ENCODE results near the gene MTCH1.

DNA sequence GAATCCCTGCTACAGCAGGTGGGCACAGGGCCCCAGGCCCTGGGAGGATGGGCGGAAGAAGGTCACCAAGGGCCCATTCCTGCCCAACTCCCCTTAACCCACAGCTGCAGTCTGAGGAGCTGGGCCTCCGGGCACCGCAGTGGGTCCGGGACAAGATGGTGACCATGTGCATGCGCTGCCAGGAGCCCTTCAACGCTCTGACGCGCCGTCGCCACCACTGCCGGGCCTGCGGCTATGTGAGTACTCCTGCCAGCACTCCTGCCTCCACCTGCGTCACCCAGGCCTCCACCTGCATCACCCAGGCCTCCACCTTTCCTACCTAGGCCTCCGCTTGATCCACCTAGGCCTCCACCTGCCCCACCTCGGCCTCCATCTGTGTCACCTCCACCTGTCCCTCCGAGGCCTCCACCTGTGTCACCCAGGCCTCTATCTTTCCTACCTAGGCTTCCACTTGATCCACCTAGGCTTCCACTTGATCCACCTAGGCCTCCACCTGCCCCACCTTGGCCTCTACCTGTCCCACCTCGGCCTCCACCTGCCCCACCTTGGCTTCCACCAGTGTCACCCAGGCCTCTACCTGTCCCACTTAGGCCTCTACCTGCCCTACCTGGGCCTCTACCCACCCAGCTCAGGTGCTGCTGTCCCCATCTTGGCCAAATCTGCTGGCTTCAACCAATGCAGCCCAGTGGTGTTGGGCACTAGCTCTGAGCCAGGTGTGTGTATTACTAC is 36.3 kb upstream of the MTCH1 start:
- TF ChIP-seq EZH2 (IDR thresholded peaks at IDR 0.05; ENCODE audit: borderline replicate concordance, insufficient read depth, low read depth, low read length, poor library complexity, severe bottlenecking): no peak
- TF ChIP-seq, protein P1, sequence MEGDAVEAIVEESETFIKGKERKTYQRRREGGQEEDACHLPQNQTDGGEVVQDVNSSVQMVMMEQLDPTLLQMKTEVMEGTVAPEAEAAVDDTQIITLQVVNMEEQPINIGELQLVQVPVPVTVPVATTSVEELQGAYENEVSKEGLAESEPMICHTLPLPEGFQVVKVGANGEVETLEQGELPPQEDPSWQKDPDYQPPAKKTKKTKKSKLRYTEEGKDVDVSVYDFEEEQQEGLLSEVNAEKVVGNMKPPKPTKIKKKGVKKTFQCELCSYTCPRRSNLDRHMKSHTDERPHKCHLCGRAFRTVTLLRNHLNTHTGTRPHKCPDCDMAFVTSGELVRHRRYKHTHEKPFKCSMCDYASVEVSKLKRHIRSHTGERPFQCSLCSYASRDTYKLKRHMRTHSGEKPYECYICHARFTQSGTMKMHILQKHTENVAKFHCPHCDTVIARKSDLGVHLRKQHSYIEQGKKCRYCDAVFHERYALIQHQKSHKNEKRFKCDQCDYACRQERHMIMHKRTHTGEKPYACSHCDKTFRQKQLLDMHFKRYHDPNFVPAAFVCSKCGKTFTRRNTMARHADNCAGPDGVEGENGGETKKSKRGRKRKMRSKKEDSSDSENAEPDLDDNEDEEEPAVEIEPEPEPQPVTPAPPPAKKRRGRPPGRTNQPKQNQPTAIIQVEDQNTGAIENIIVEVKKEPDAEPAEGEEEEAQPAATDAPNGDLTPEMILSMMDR (IDR thresholded peaks at IDR 0.05): no peak
